Ovary (tissue), 9 donors: ENCODE data around the gene DLK2. TPM values are rescaled to one million over a fixed set of nuclear protein-coding genes. Genes with fewer than 3 reads are reported as not detected.
A peak's percentile ranks its signal among the peaks of the same experiment; 100 is the strongest.

Experiments used
- DNase-seq, 5 donors: peaks; one replicate each; pipeline ENCODE4 v3.0.0-alpha.2; 2019 to 2020
- H3K27ac ChIP-seq, 2 donors: fragments of 200-600 bp; one replicate each; pipeline versions ENCODE4 v1.5.1 to v1.8.0; 2019 to 2022
- H3K27me3 ChIP-seq: fragments of 200-600 bp; one replicate; pipeline ENCODE4 v1.8.0; 2022
- H3K36me3 ChIP-seq: fragments of 200-600 bp; sonication (generic); one replicate; pipeline ENCODE4 v1.5.1; 2019
- H3K4me1 ChIP-seq: one replicate; pipeline ENCODE4 v1.8.1; 2013; ENCODE audit warnings: mild to moderate bottlenecking, moderate library complexity; ENCODE audit not compliant: insufficient read depth
- H3K4me3 ChIP-seq: fragments of 200-600 bp; sonication (generic); one replicate; pipeline ENCODE4 v1.5.1; 2017
- H3K9me3 ChIP-seq, 2 donors: fragments of 200-600 bp in 1 of 2; sonication (generic) in 1 of 2; one replicate each; pipeline versions ENCODE4 v1.5.1 to v1.8.1; 2013 to 2019; ENCODE audit warnings: mild to moderate bottlenecking in 1 of 2, moderate library complexity in 1 of 2
- CTCF ChIP-seq, 3 donors: fragments of 450-650 bp in 2 of 3; fragments of 200-600 bp in 1 of 3; IDR thresholded peaks; one replicate each; pipeline versions ENCODE4 v1.5.1 to v1.8.0; 2016 to 2022; ENCODE audit warnings: antibody characterized with exemption in 3 of 3, mild to moderate bottlenecking in 1 of 3
- EP300 ChIP-seq: sonication (generic); formaldehyde crosslinking; IDR thresholded peaks from one replicate; pipeline ENCODE4 v1.6.1; 2017; ENCODE audit warnings: antibody characterized with exemption
- POLR2A ChIP-seq: fragments of 450-650 bp; IDR thresholded peaks from one replicate; pipeline ENCODE4 v1.6.1; 2017; ENCODE audit warnings: antibody characterized with exemption, mild to moderate bottlenecking, moderate library complexity
- WGBS, 3 donors: extraction: QIAGEN DNeasy Blood & Tissue Kit in 1 of 3; methylation state at CpG; one replicate each; pipeline versions ENCODE4 v1.1.5 to v1.1.7; 2013 to 2017; 5-methylcytosine and 5-hydroxymethylcytosine counted together
- intact Hi-C, 4 donors: fragments of 100-400 bp; cut with DNase I; formaldehyde crosslinking; loops; one replicate each; pipeline versions ENCODE4 v1.11.0 to v1.15.1; 2022 to 2023
- polyA plus RNA-seq, 2 donors: library from polyadenylated mRNA; stranded (reverse); fragments of 200-250 nt in 1 of 2; fragments of 350-450 nt in 1 of 2; fragmentation: Illumina TruSeq in 1 of 2; extraction: RNeasy Lipid Tissue Mini Kit (QIAGEN cat#74804) in 1 of 2; gene quantifications; one replicate each; pipeline ENCODE4 v1.2.3, GENCODE V29; 2013 to 2014
- total RNA-seq, 7 donors: library from RNA; depleted of rRNA in 2 of 7; stranded (reverse); fragments of >200 nt in 2 of 7; fragmentation: NEBNext Ultra II Directional in 3 of 7; extraction: Animal tissue kit (Norgen Biotek cat#: 25700) in 3 of 7; gene quantifications; one replicate each; pipeline versions ENCODE4 v1.1.0 to v1.2.4, GENCODE V29; 2016 to 2023
- donor health status: DM: no; HTN: no; CAD: no; lungs with moderate emphysema.
- donor health status: DM: no; HTN: no; CAD: no.
- donor health status: Bipolar disorder and iron deficiency.
- donor health status: DM: yes; HTN: yes; CAD: no.
- donor health status: DM: no; HTN: no; CAD: no.
- donor health status: DM: yes; HTN: yes; CAD: no.

The DLK2 gene
- total and polyA plus RNA-seq, 9 donors: 0.18 to 6.0 (median 0.92) TPM

DNA sequence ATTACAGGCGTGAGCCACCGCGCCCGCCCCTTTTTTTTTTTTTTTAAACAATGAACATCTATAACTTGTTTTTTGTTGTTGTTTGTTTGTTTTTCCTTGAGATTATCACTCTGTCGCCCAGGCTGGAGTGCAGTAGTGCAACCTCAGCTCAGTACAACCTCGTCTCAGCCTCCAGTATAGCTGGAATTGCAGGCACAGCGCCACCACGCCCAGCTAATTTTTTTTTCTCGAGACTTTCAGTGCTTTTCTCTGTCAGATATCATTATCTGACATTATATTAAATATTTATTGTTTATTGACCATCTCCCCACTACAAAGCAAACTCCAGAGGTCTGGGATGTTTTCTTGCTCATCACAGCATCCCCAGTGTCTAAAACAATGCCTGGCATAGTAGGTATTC lies 2.3 kb upstream of the DLK2 start:
- DNase-seq: no peak
- intact Hi-C loops: loop anchor here in 1 of 4 donors (5.0 kb wide), 1 partner anchor 50 kb away; no protein-coding TSS in a partner anchor
- TF ChIP-seq POLR2A (no peak), CTCF (IDR thresholded peaks at IDR 0.05) (no peak), EP300 (no peak)
- Histone ChIP-seq H3K27ac (no peak overlapping the region), H3K9me3 (peaks cover 0 to 14% of the 10 kb centered on the region in 2 donors), H3K36me3 (no peaks in the 10 kb centered on the region), H3K4me3 (no peak overlapping the region), H3K4me1 (peaks cover 1% of the 10 kb centered on the region), H3K27me3 (no peaks in the 10 kb centered on the region)
- 53 to 58% (median 56%) methylated on average over 9 of the region's 9 CpGs for WGBS, 3 donors

DNA sequence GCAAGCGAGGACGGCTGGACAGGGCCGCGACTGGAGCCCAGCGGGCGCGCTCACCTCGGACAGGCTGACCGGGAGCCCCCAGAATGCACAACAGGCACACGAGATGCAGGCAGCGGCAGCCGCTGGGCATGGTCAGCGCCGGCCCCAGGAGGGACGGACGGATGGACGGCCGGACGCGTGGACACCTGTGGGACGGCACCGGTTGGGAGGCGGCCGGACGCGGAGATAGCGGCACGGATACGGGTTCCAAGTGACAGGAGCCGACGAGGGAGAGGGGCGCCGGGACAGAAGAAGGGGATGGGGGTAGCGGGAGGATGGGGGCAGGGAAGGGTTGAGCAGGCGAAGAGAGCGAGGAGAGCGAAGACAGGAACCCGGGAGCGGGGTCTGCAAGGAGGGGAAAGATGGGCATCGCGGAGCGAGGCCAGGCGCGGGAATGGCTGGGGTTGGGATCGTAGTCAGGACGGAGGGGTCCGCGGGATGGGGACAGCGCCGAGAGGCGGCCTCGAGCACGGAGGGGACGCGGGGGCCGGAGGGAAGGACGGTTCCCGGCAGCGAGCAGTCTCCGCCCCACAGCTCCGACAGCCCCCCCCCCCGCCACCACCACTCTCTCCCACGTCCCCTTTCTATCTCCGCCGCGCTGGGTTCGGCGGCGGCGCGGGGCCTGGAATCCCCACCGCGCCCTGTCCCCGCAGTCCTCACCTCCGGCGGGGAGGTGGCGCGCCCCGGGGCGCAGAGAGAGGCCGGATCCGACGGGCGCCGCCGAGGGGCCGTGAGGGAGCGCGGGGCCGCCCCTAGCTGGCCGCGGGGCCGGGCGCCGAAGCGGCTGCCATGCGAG lies 435 bp downstream of the DLK2 start:
- peak overlapping the region; percentile 23 for H3K4me3 ChIP-seq
- intact Hi-C loops: loop anchor here in 3 of 4 donors (2.0 to 5.0 kb wide), 2 partner anchors 52 kb away; no protein-coding TSS in a partner anchor
- no peak for TF ChIP-seq POLR2A
- no peak for TF ChIP-seq EP300
- TF ChIP-seq CTCF (IDR thresholded peaks at IDR 0.05): no peak
- peaks cover 0 to 14% of the 10 kb centered on the region in 2 donors for H3K9me3 ChIP-seq
- 1 to 2% (median 1%) methylated on average over 61 to 97 of the region's 97 CpGs for WGBS, 3 donors
- no peak overlapping the region for H3K27ac ChIP-seq
- DNase-seq: peak; percentile 75 to 92 (median 76)
- peaks cover 1% of the 10 kb centered on the region for H3K4me1 ChIP-seq
- no peaks in the 10 kb centered on the region for H3K36me3 ChIP-seq
- H3K27me3 ChIP-seq: no peaks in the 10 kb centered on the region

DNA sequence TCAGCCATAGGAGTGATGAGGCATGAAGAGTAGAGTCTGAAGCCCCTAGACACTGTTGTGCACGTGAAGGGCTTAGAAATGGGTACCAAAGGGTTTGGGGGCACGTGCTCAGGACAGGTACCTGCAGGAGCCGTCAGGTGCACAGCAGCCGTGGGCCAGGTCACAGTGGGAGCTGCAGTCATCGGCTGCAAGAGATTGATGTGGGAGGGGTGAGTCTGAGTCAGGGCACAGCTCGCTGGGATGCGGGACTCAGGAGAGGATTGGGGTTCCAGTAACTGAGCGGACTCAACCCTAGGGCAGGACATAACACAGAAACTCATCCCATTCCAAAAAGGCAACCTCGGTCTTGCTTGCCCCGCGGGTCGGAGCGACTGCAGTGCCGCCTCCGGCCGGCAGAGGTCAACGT lies 1.1 kb downstream of the DLK2 start:
- intact Hi-C loops: loop anchor here in 2 of 4 donors (2.0 to 5.0 kb wide), 2 partner anchors 53 kb away; no protein-coding TSS in a partner anchor
- H3K9me3 ChIP-seq: peaks cover 0 to 14% of the 10 kb centered on the region in 2 donors
- WGBS, 3 donors: 12 to 14% (median 14%) methylated on average over 16 to 17 of the region's 17 CpGs
- H3K4me3 ChIP-seq: peak overlapping the region; percentile 23
- TF ChIP-seq CTCF (IDR thresholded peaks at IDR 0.05) (peak; percentile 63 to 83 (median 64)), EP300 (no peak)
- no peak for DNase-seq
- H3K27ac ChIP-seq: no peak overlapping the region
- H3K4me1 ChIP-seq: peaks cover 1% of the 10 kb centered on the region
- H3K36me3 ChIP-seq: no peaks in the 10 kb centered on the region
- no peaks in the 10 kb centered on the region for H3K27me3 ChIP-seq

- intact Hi-C loops: loop anchor here in 2 of 4 donors (2.0 to 5.0 kb wide), 2 partner anchors 53 kb away; no protein-coding TSS in a partner anchor
- no peaks in the 10 kb centered on the region for H3K36me3 ChIP-seq
- no peaks in the 10 kb centered on the region for H3K27me3 ChIP-seq
- H3K4me3 ChIP-seq: no peak overlapping the region
- peaks cover 0 to 14% of the 10 kb centered on the region in 2 donors for H3K9me3 ChIP-seq
- TF ChIP-seq EP300 (no peak), CTCF (IDR thresholded peaks at IDR 0.05) (no peak), POLR2A (no peak)
- DNase-seq: no peak
- H3K27ac ChIP-seq: no peak overlapping the region
- peaks cover 1% of the 10 kb centered on the region for H3K4me1 ChIP-seq
Observed at GRCh38 chr6:43453831-43454230, 1.5 kb downstream of the DLK2 start.
